SK-N-SH treated with all-trans-retinoic acid at 6 μM for 48 hours (cell line): ENCODE results near the gene TRAPPC2.

Source experiments
- ATAC-seq: fragments of 200-7000 bp; cut with Tn5 transposase; 3 replicates; pipeline ENCODE4 v1.9.1; 2020; ENCODE audit warnings: mild to moderate bottlenecking, moderate library complexity
- ARNTL ChIP-seq: fragments of 450-650 bp; formaldehyde crosslinking; IDR thresholded peaks from 2 replicates; pipeline ENCODE4 v1.5.0; 2020; ENCODE audit warnings: low read depth, mild to moderate bottlenecking, moderate library complexity, borderline replicate concordance
- BACH2 ChIP-seq: fragments of 250-450 bp; sonication (Bioruptor Pico); IDR thresholded peaks from 2 replicates; pipeline ENCODE4 v1.9.0; 2021; ENCODE audit warnings: mild to moderate bottlenecking, borderline replicate concordance
- CSDC2 ChIP-seq: fragments of 250-450 bp; sonication (Bioruptor Pico); IDR thresholded peaks from 2 replicates; pipeline ENCODE4 v1.5.0; 2020; ENCODE audit warnings: mild to moderate bottlenecking, moderate library complexity
- ESRRG ChIP-seq: fragments of 250-450 bp; sonication (Bioruptor Pico); IDR thresholded peaks from 2 replicates; pipeline ENCODE4 v1.6.1; 2021; ENCODE audit warnings: mild to moderate bottlenecking
- ISL1 ChIP-seq: fragments of 250-450 bp; sonication (Bioruptor Pico); IDR thresholded peaks from 2 replicates; pipeline ENCODE4 v2.1.2; 2022; ENCODE audit warnings: mild to moderate bottlenecking, moderate library complexity
- OSR1 ChIP-seq: fragments of 250-450 bp; sonication (Bioruptor Pico); IDR thresholded peaks from 2 replicates; pipeline ENCODE4 v1.8.0; 2022; ENCODE audit warnings: moderate library complexity, mild to moderate bottlenecking, inconsistent platforms
- PPARA ChIP-seq: fragments of 250-450 bp; sonication (Bioruptor Pico); IDR thresholded peaks from 2 replicates; pipeline ENCODE4 v1.5.0; 2020; ENCODE audit warnings: mild to moderate bottlenecking, borderline replicate concordance
- RARB ChIP-seq: fragments of 250-450 bp; sonication (Bioruptor Pico); IDR thresholded peaks from 2 replicates; pipeline ENCODE4 v1.8.0; 2021; ENCODE audit warnings: mild to moderate bottlenecking, moderate library complexity
- TCF4 ChIP-seq: fragments of 250-450 bp; sonication (Bioruptor Pico); IDR thresholded peaks from 2 replicates; pipeline ENCODE4 v1.8.0; 2021; ENCODE audit warnings: mild to moderate bottlenecking, moderate library complexity, borderline replicate concordance
- TOX ChIP-seq: fragments of 250-450 bp; sonication (Bioruptor Pico); IDR thresholded peaks from 2 replicates; pipeline ENCODE4 v1.8.0; 2021; ENCODE audit warnings: mild to moderate bottlenecking, moderate library complexity, borderline replicate concordance
- ZC3H10 ChIP-seq: fragments of 250-450 bp; sonication (Bioruptor Pico); IDR thresholded peaks from 2 replicates; pipeline ENCODE4 v1.5.1; 2021; ENCODE audit warnings: mild to moderate bottlenecking, moderate library complexity
- ZFP3 ChIP-seq: fragments of 250-450 bp; sonication (Bioruptor Pico); IDR thresholded peaks from 2 replicates; pipeline ENCODE4 v1.5.0; 2020; ENCODE audit warnings: mild to moderate bottlenecking, moderate library complexity
- ZNF565 ChIP-seq: fragments of 450-650 bp; formaldehyde crosslinking; conservative IDR thresholded peaks from 2 replicates; pipeline ENCODE4 v1.5.0; 2020; ENCODE audit warnings: low read depth, mild to moderate bottlenecking, moderate library complexity
- ZNF70 ChIP-seq: fragments of 450-650 bp; formaldehyde crosslinking; IDR thresholded peaks from 2 replicates; pipeline ENCODE4 v1.5.0; 2020; ENCODE audit warnings: mild to moderate bottlenecking, moderate library complexity
- ZNF8 ChIP-seq: fragments of 450-650 bp; formaldehyde crosslinking; IDR thresholded peaks from 2 replicates; pipeline ENCODE4 v1.5.0; 2020; ENCODE audit warnings: mild to moderate bottlenecking, moderate library complexity
- TF ChIP-seq, protein P1 (sequence below): fragments of 250-450 bp; sonication (Bioruptor Pico); IDR thresholded peaks from 2 replicates; pipeline ENCODE4 v1.5.0; 2020; ENCODE audit warnings: mild to moderate bottlenecking, moderate library complexity
- TF ChIP-seq, protein P2 (sequence below): fragments of 250-450 bp; sonication (Bioruptor Pico); IDR thresholded peaks from 2 replicates; pipeline ENCODE4 v1.8.0; 2021; ENCODE audit warnings: low read depth, mild to moderate bottlenecking, moderate library complexity, borderline replicate concordance
- TF ChIP-seq, protein P3 (sequence below): fragments of 250-450 bp; sonication (Bioruptor Pico); IDR thresholded peaks from 2 replicates; pipeline ENCODE4 v1.5.1; 2021; ENCODE audit warnings: mild to moderate bottlenecking, moderate library complexity
- TF ChIP-seq, protein P4 (sequence below): fragments of 250-450 bp; sonication (Bioruptor Pico); IDR thresholded peaks from 2 replicates; pipeline ENCODE4 v1.5.1; 2020; ENCODE audit warnings: low read depth, mild to moderate bottlenecking, moderate library complexity
- TF ChIP-seq, protein P5 (sequence below): fragments of 250-450 bp; sonication (Bioruptor Pico); IDR thresholded peaks from 2 replicates; pipeline ENCODE4 v1.8.0; 2020; ENCODE audit warnings: mild to moderate bottlenecking, moderate library complexity, borderline replicate concordance

Gene TRAPPC2

DNA sequence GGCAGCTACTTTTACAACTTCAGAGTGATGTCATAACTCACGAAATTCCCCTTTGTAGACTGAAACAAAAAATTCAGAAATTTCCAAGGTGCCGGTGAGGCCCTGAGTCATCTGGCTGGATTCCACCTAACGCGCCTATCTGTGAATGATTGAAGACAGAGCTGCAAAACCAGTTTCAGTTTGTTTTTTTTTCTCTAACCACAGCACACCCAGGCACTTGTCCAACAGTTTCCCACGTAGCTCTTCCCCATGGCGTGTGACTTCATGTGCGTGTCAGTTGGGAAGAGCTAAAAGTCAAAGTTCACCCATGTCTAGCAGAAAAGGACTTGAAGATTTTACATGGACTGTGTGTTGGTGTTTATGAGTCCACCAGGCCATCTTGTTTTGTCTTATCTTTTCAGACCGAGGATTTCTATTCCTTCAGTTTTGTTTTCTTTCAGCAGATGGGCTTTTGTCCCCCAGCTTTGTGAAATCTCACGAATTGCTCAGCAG, 65.1 kb downstream of the TRAPPC2 start:
- no peak for TF ChIP-seq ESRRG (CRISPR knock-in tag)
- TF ChIP-seq ZC3H10: no peak
- no peak for TF ChIP-seq RARB (CRISPR knock-in tag)
- peak; percentile 33 for TF ChIP-seq ISL1 (CRISPR knock-in tag)
- no peak for TF ChIP-seq ZNF70
- peak; percentile 64; the same call in 1 of the 2 replicates for TF ChIP-seq TOX (CRISPR knock-in tag)
- TF ChIP-seq, protein P1, sequence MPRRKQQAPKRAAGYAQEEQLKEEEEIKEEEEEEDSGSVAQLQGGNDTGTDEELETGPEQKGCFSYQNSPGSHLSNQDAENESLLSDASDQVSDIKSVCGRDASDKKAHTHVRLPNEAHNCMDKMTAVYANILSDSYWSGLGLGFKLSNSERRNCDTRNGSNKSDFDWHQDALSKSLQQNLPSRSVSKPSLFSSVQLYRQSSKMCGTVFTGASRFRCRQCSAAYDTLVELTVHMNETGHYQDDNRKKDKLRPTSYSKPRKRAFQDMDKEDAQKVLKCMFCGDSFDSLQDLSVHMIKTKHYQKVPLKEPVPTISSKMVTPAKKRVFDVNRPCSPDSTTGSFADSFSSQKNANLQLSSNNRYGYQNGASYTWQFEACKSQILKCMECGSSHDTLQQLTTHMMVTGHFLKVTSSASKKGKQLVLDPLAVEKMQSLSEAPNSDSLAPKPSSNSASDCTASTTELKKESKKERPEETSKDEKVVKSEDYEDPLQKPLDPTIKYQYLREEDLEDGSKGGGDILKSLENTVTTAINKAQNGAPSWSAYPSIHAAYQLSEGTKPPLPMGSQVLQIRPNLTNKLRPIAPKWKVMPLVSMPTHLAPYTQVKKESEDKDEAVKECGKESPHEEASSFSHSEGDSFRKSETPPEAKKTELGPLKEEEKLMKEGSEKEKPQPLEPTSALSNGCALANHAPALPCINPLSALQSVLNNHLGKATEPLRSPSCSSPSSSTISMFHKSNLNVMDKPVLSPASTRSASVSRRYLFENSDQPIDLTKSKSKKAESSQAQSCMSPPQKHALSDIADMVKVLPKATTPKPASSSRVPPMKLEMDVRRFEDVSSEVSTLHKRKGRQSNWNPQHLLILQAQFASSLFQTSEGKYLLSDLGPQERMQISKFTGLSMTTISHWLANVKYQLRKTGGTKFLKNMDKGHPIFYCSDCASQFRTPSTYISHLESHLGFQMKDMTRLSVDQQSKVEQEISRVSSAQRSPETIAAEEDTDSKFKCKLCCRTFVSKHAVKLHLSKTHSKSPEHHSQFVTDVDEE (CRISPR knock-in tag): no peak
- no peak for TF ChIP-seq CSDC2 (CRISPR knock-in tag)
- ATAC-seq: peak; percentile 87

DNA sequence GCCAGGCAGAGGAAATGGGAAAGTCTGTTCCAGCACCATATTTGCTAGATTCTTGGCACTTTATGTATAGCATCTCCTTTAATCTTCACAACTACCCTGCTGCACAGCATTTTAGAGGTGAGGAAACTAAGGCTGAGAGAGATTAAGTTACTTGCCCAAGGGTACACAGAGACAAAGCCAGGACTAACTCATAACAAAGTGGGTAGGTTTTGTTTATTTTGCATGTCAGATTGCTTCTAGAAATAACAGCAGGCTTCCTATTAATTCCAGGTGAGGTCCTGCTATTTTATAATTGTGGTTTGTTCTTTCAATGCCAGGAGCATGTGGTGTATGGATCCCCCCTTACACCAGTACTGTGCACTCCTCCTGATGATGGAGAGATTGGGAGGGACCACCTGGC, 66.5 kb downstream of the TRAPPC2 start:
- ATAC-seq: no peak

DNA sequence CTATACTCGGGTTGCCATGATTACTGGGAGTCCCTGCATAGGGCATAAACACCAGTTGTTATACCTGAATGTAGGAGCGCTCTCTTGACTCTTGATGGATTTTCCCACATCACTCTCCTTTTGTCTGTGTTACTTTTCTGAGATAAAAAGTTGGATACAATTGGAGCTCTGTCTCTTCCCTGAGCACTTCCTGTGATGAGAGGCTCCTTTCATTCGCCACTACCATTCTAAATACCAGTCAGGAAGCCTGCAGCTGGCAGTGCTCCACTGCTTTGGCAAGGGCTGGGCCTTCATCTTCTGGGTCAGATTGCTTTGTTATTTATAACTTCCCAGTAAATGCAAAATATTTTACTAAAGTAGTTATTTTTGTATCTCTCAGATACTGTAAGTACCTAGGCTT, 67.6 kb downstream of the TRAPPC2 start:
- peak; percentile 53 for ATAC-seq
- TF ChIP-seq ZFP3 (no peak), OSR1 (CRISPR knock-in tag) (no peak), RARB (CRISPR knock-in tag) (no peak), ZC3H10 (no peak), ZNF565 (CRISPR knock-in tag) (no peak), BACH2 (CRISPR knock-in tag) (no peak), TOX (CRISPR knock-in tag) (no peak), ZNF8 (CRISPR knock-in tag) (no peak), ZNF70 (no peak), PPARA (CRISPR knock-in tag) (no peak)
- TF ChIP-seq, protein P1 (CRISPR knock-in tag): no peak
- TF ChIP-seq, protein P2, sequence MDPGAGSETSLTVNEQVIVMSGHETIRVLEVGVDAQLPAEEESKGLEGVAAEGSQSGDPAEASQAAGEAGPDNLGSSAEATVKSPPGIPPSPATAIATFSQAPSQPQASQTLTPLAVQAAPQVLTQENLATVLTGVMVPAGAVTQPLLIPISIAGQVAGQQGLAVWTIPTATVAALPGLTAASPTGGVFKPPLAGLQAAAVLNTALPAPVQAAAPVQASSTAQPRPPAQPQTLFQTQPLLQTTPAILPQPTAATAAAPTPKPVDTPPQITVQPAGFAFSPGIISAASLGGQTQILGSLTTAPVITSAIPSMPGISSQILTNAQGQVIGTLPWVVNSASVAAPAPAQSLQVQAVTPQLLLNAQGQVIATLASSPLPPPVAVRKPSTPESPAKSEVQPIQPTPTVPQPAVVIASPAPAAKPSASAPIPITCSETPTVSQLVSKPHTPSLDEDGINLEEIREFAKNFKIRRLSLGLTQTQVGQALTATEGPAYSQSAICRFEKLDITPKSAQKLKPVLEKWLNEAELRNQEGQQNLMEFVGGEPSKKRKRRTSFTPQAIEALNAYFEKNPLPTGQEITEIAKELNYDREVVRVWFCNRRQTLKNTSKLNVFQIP: no peak
- TF ChIP-seq, protein P3, sequence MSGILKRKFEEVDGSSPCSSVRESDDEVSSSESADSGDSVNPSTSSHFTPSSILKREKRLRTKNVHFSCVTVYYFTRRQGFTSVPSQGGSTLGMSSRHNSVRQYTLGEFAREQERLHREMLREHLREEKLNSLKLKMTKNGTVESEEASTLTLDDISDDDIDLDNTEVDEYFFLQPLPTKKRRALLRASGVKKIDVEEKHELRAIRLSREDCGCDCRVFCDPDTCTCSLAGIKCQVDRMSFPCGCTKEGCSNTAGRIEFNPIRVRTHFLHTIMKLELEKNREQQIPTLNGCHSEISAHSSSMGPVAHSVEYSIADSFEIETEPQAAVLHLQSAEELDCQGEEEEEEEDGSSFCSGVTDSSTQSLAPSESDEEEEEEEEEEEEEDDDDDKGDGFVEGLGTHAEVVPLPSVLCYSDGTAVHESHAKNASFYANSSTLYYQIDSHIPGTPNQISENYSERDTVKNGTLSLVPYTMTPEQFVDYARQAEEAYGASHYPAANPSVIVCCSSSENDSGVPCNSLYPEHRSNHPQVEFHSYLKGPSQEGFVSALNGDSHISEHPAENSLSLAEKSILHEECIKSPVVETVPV (CRISPR knock-in tag): no peak
- TF ChIP-seq, protein P4, sequence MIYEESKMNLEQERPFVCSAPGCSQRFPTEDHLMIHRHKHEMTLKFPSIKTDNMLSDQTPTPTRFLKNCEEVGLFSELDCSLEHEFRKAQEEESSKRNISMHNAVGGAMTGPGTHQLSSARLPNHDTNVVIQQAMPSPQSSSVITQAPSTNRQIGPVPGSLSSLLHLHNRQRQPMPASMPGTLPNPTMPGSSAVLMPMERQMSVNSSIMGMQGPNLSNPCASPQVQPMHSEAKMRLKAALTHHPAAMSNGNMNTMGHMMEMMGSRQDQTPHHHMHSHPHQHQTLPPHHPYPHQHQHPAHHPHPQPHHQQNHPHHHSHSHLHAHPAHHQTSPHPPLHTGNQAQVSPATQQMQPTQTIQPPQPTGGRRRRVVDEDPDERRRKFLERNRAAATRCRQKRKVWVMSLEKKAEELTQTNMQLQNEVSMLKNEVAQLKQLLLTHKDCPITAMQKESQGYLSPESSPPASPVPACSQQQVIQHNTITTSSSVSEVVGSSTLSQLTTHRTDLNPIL (CRISPR knock-in tag): no peak

More for the DNA sequence above, 66.5 kb downstream of the TRAPPC2 start:
- TF ChIP-seq ARNTL (CRISPR knock-in tag) (no peak), TCF4 (CRISPR knock-in tag) (no peak)

DNA sequence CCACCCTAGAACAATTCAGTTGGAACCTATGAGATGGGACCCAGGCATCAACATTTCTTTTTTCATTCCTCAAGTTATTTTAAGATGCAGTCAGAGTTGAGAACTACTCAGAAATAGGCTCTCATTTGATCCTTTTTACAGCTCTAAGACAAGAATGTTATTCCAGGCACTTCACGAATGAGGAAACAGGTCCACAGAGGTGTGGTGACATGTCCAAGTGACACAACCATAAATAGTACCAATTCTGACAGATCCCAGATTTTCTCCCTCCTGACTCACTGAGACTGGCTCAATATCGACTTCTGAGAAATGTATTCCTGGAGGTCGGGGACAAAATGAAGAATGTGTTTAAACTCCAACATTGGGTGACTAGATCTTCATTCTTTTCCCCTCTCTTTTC, 70.4 kb downstream of the TRAPPC2 start:
- ATAC-seq: no peak
- TF ChIP-seq, protein P5, sequence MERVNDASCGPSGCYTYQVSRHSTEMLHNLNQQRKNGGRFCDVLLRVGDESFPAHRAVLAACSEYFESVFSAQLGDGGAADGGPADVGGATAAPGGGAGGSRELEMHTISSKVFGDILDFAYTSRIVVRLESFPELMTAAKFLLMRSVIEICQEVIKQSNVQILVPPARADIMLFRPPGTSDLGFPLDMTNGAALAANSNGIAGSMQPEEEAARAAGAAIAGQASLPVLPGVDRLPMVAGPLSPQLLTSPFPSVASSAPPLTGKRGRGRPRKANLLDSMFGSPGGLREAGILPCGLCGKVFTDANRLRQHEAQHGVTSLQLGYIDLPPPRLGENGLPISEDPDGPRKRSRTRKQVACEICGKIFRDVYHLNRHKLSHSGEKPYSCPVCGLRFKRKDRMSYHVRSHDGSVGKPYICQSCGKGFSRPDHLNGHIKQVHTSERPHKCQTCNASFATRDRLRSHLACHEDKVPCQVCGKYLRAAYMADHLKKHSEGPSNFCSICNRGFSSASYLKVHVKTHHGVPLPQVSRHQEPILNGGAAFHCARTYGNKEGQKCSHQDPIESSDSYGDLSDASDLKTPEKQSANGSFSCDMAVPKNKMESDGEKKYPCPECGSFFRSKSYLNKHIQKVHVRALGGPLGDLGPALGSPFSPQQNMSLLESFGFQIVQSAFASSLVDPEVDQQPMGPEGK (CRISPR knock-in tag): no peak
- TF ChIP-seq TCF4 (CRISPR knock-in tag) (no peak), ESRRG (CRISPR knock-in tag) (no peak), TOX (CRISPR knock-in tag) (no peak), ARNTL (CRISPR knock-in tag) (no peak)
- TF ChIP-seq, protein P1 (CRISPR knock-in tag): no peak
